HEK293 (cell line): Measurements from ENCODE around the gene CDKAL1.

Source experiments
- CTCF ChIA-PET: fragments of 350-600 bp; formaldehyde crosslinking; extraction: SDS; loops from one replicate; lab custom pipeline; 2021; ENCODE audit warnings: antibody characterized with exemption; lab: Yijun Ruan, JAX
- POLR2A ChIA-PET: fragments of 300-600 bp; formaldehyde crosslinking; extraction: SDS; loops from one replicate; lab custom pipeline; 2020; ENCODE audit warnings: antibody characterized with exemption, inconsistent platforms; lab: Yijun Ruan, JAX
- H3K27ac ChIP-seq: fragments of 200-500 bp; sonication (Bioruptor generic); 2 replicates; pipeline ENCODE4 v1.5.1; 2014; ENCODE audit warnings: low read depth, low read length, control low read depth, inconsistent platforms; ENCODE audit errors: extremely low read depth
- H3K36me3 ChIP-seq, 2 experiments: fragments of 200-500 bp in 1 of 2; sonication (Bioruptor generic) in 1 of 2; 1 replicate in 1 of 2; 2 replicates in 1 of 2; pipeline ENCODE4 v1.5.1; 2014 to 2017; ENCODE audit warnings: inconsistent platforms in 2 of 2, low read length in 2 of 2; ENCODE audit not compliant: control insufficient read depth in 2 of 2, insufficient read depth in 1 of 2
- H3K4me1 ChIP-seq: fragments of 200-500 bp; sonication (Bioruptor generic); 2 replicates; pipeline ENCODE4 v1.5.1; 2014; ENCODE audit warnings: mild to moderate bottlenecking, low read length, inconsistent platforms; ENCODE audit not compliant: control insufficient read depth, insufficient read depth
- H3K4me3 ChIP-seq: 2 replicates; pipeline ENCODE4 v1.5.1; 2011; ENCODE audit warnings: low read depth, mild to moderate bottlenecking, control low read depth, low read length, moderate library complexity
- H3K9me3 ChIP-seq: fragments of 200-500 bp; sonication (Bioruptor generic); 2 replicates; pipeline ENCODE4 v1.5.1; 2014; ENCODE audit warnings: low read depth, low read length, inconsistent platforms; ENCODE audit not compliant: control insufficient read depth, insufficient read depth
- ATF2 ChIP-seq: fragments of 450-650 bp; formaldehyde crosslinking; IDR thresholded peaks from 2 replicates; pipeline ENCODE4 v1.5.1; 2016; ENCODE audit warnings: missing biosample characterization, missing genetic modification characterization, low read depth
- FEZF1 ChIP-seq: fragments of 450-650 bp; formaldehyde crosslinking; IDR thresholded peaks from 2 replicates; pipeline ENCODE4 v1.5.1; 2016; ENCODE audit warnings: missing biosample characterization, missing genetic modification characterization
- HOXC10 ChIP-seq: sonication (generic); formaldehyde crosslinking; IDR thresholded peaks from 2 replicates; pipeline ENCODE4 v1.8.1; 2023; ENCODE audit warnings: mild to moderate bottlenecking, missing genetic modification reagents
- KLF7 ChIP-seq: fragments of 450-650 bp; formaldehyde crosslinking; IDR thresholded peaks from 2 replicates; pipeline ENCODE4 v1.5.1; 2016; ENCODE audit warnings: missing biosample characterization, missing genetic modification characterization, borderline replicate concordance
- MEIS1 ChIP-seq: sonication (generic); formaldehyde crosslinking; IDR thresholded peaks from 2 replicates; pipeline ENCODE4 v1.8.1; 2022; ENCODE audit warnings: missing genetic modification reagents, mild to moderate bottlenecking, borderline replicate concordance
- TRIM28 ChIP-seq: IDR thresholded peaks from 2 replicates; pipeline ENCODE4 v1.6.1; 2011; ENCODE audit warnings: low read length, control low read depth, borderline replicate concordance
- YY1 ChIP-seq: fragments of 450-650 bp; formaldehyde crosslinking; IDR thresholded peaks from 2 replicates; pipeline ENCODE4 v1.5.1; 2018; ENCODE audit warnings: missing biosample characterization, missing genetic modification characterization
- ZBTB17 ChIP-seq: fragments of 450-650 bp; formaldehyde crosslinking; IDR thresholded peaks from 2 replicates; pipeline ENCODE4 v1.5.1; 2016; ENCODE audit warnings: missing biosample characterization, missing genetic modification characterization
- ZBTB26 ChIP-seq: fragments of 450-650 bp; formaldehyde crosslinking; optimal IDR thresholded peaks from 2 replicates; pipeline ENCODE3; 2016; ENCODE audit warnings: missing biosample characterization, mild to moderate bottlenecking, missing genetic modification characterization
- ZBTB8A ChIP-seq: fragments of 450-650 bp; formaldehyde crosslinking; IDR thresholded peaks from 2 replicates; pipeline ENCODE4 v1.5.1; 2016; ENCODE audit warnings: missing biosample characterization, missing genetic modification characterization
- ZNF146 ChIP-seq: fragments of 450-650 bp; formaldehyde crosslinking; IDR thresholded peaks from 2 replicates; pipeline ENCODE4 v1.5.1; 2016; ENCODE audit warnings: missing biosample characterization, missing genetic modification characterization
- ZNF324 ChIP-seq: fragments of 450-650 bp; formaldehyde crosslinking; IDR thresholded peaks from 2 replicates; pipeline ENCODE4 v1.5.1; 2016; ENCODE audit warnings: missing biosample characterization, missing genetic modification characterization
- ZNF335 ChIP-seq: fragments of 450-650 bp; formaldehyde crosslinking; conservative IDR thresholded peaks from 2 replicates; pipeline ENCODE4 v1.5.1; 2016; ENCODE audit warnings: missing biosample characterization, missing genetic modification characterization
- ZNF530 ChIP-seq: fragments of 450-650 bp; formaldehyde crosslinking; IDR thresholded peaks from 2 replicates; pipeline ENCODE4 v1.5.1; 2016; ENCODE audit warnings: low read depth, missing biosample characterization, missing genetic modification characterization
- ZNF624 ChIP-seq: fragments of 450-650 bp; formaldehyde crosslinking; IDR thresholded peaks from 2 replicates; pipeline ENCODE4 v1.5.1; 2017; ENCODE audit warnings: missing biosample characterization, missing genetic modification characterization
- ZNF701 ChIP-seq: fragments of 450-650 bp; formaldehyde crosslinking; IDR thresholded peaks from 2 replicates; pipeline ENCODE4 v1.5.1; 2016; ENCODE audit warnings: missing biosample characterization, missing genetic modification characterization
- ZNF830 ChIP-seq: fragments of 450-650 bp; IDR thresholded peaks from 2 replicates; pipeline ENCODE4 v1.5.0; 2018; ENCODE audit warnings: missing biosample characterization, missing genetic modification characterization, low read depth, mild to moderate bottlenecking, moderate library complexity
- TF ChIP-seq, protein P1 (sequence below): fragments of 450-650 bp; formaldehyde crosslinking; IDR thresholded peaks from 2 replicates; pipeline ENCODE4 v1.5.1; 2017; ENCODE audit warnings: missing biosample characterization, missing genetic modification characterization

The CDKAL1 gene

DNA sequence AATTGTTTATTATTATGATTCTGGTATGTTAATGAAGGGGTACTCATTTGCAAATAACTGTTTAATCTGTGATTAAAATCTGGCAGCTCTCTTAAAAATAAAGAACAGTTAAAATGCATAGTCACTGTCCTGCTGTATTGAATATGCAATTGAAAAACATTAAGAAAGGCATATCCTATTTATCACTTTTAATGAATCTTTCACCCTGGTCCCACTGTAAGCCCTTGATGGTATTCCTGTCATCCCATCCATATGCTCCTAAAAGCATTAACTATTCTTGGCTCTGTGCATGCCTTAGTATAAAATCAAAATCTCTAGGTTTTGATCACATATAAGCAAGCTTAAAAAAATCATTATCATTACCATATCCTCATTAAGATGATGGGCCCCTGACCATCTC lies 648.3 kb downstream of the CDKAL1 start (continued):
- TF ChIP-seq MEIS1 (CRISPR knock-in tag) = no peak

- Histone ChIP-seq H3K4me3 (no peak overlapping the region), H3K4me1 (peaks cover 10% of the 10 kb centered on the region), H3K9me3 (no peaks in the 10 kb centered on the region), H3K36me3 (no peaks in the 10 kb centered on the region), H3K27ac (no peak overlapping the region)
- no peak for TF ChIP-seq ZNF624 (tag by site-specific recombination)
- TF ChIP-seq FEZF1 (tag by site-specific recombination) = peak; percentile 52
- POLR2A ChIA-PET = interaction anchor here (1.1 kb wide), 1 partner anchor 408 kb away, joined by 5 read pairs; the partner anchor contains the start of gene SOX4
- CTCF ChIA-PET = no interaction called here
Observed at GRCh38 chr6:21185861-21186478, 651.7 kb downstream of the CDKAL1 start.

DNA sequence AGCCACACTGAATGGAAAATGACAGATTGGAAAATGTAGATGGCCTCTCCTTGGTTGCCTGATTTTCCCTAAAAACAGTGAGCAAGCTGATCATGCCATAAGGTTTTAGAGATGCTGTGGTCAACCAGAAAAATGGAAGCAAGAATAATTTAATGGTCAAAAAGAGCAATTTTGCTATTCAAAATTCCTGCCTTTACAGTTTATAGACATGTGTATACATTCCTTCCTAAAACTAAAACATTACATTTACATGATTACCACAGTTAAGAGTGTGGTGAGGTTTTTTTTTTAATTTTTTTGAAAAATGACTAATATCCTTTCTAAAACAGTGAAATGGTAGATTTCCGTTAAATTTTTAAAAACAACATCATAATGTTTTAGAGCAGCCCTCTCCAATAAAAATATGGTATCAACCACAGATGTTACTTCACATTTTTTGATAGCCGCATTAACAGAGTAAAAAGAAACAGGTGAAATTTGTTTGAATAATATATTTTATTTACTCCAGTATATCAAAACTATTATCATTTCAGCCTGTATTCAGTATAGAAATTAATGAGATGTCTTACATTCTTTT lies 652.3 kb downstream of the CDKAL1 start:
- TF ChIP-seq KLF7 (tag by site-specific recombination) = no peak
- TF ChIP-seq FEZF1 (tag by site-specific recombination) = 0 out of 2 replicates have a peak, but pooled peaks have one; percentile 2
- H3K36me3 ChIP-seq = no peaks in the 10 kb centered on the region
- CTCF ChIA-PET = no interaction called here
- no peak overlapping the region for H3K27ac ChIP-seq
- H3K9me3 ChIP-seq = no peaks in the 10 kb centered on the region
- POLR2A ChIA-PET = interaction anchor here (0.6 to 1.1 kb wide), 2 partner anchors 57 to 407 kb away, joined by 5 to 6 read pairs; partner anchors contain the start of gene SOX4
- no peak overlapping the region for H3K4me3 ChIP-seq
- peaks cover 10% of the 10 kb centered on the region for H3K4me1 ChIP-seq

- Histone ChIP-seq H3K27ac (no peak overlapping the region), H3K4me3 (no peak overlapping the region), H3K36me3 (no peaks in the 10 kb centered on the region), H3K9me3 (no peaks in the 10 kb centered on the region), H3K4me1 (peaks cover 10% of the 10 kb centered on the region)
- POLR2A ChIA-PET = no interaction called here
- CTCF ChIA-PET = no interaction called here
- TF ChIP-seq, protein P1, sequence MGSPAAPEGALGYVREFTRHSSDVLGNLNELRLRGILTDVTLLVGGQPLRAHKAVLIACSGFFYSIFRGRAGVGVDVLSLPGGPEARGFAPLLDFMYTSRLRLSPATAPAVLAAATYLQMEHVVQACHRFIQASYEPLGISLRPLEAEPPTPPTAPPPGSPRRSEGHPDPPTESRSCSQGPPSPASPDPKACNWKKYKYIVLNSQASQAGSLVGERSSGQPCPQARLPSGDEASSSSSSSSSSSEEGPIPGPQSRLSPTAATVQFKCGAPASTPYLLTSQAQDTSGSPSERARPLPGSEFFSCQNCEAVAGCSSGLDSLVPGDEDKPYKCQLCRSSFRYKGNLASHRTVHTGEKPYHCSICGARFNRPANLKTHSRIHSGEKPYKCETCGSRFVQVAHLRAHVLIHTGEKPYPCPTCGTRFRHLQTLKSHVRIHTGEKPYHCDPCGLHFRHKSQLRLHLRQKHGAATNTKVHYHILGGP (tag by site-specific recombination) = peak; percentile 53; the same call in 1 of the 2 replicates
- TF ChIP-seq ZBTB8A (tag by site-specific recombination) = no peak
- TF ChIP-seq KLF7 (tag by site-specific recombination) = no peak
- TF ChIP-seq ZBTB17 (tag by site-specific recombination) = 0 out of 2 replicates have a peak, but pooled peaks have one; percentile 35
- no peak for TF ChIP-seq ZNF335 (tag by site-specific recombination)
- TF ChIP-seq ZBTB26 (tag by site-specific recombination) = no peak
Observed at GRCh38 chr6:21187485-21187884, 653.2 kb downstream of the CDKAL1 start.

GRCh38 chr6:21188505-21189223 lies 654.4 kb downstream of the CDKAL1 start:
- Histone ChIP-seq H3K27ac (no peak overlapping the region), H3K9me3 (no peaks in the 10 kb centered on the region), H3K4me3 (no peak overlapping the region), H3K4me1 (peaks cover 10% of the 10 kb centered on the region), H3K36me3 (no peaks in the 10 kb centered on the region)
- ChIA-PET CTCF (no interaction called here), POLR2A (interaction anchor here (0.6 kb wide), 1 partner anchor 870 kb away, joined by 3 read pairs; no protein-coding TSS in a partner anchor)
- no peak for TF ChIP-seq HOXC10 (CRISPR knock-in tag)
- TF ChIP-seq TRIM28 = 0 out of 2 replicates have a peak, but pooled peaks have one; percentile 16
- no peak for TF ChIP-seq ZNF530 (tag by site-specific recombination)
- TF ChIP-seq ZNF701 (tag by site-specific recombination) = no peak
- no peak for TF ChIP-seq ZNF830
- TF ChIP-seq ZNF324 (tag by site-specific recombination) = no peak
- no peak for TF ChIP-seq ZNF146 (tag by site-specific recombination)
- TF ChIP-seq YY1 (tag by site-specific recombination) = no peak
- TF ChIP-seq ATF2 (tag by site-specific recombination) = no peak
